Suprapubic skin (tissue), 4 donors: Measurements from ENCODE around the gene IL1RAP.

Source experiments
- EP300 ChIP-seq: sonication (generic); formaldehyde crosslinking; IDR thresholded peaks from one replicate; pipeline ENCODE4 v1.6.1; 2017; ENCODE audit warnings: antibody characterized with exemption
- POLR2A ChIP-seq, 2 donors: fragments of 450-650 bp; IDR thresholded peaks; one replicate each; pipeline ENCODE4 v1.6.1; 2017; ENCODE audit warnings: antibody characterized with exemption in 2 of 2, mild to moderate bottlenecking in 2 of 2, moderate library complexity in 2 of 2
- POLR2AphosphoS5 ChIP-seq, 3 donors: sonication (generic); formaldehyde crosslinking; IDR thresholded peaks; one replicate each; pipeline ENCODE4 v1.6.1; 2017; ENCODE audit warnings: antibody characterized with exemption in 3 of 3
- TF ChIP-seq, protein P1 (sequence below), 2 donors: fragments of 200-600 bp in 1 of 2; fragments of 450-650 bp in 1 of 2; sonication (generic) in 1 of 2; IDR thresholded peaks; one replicate each; pipeline ENCODE4 v1.5.1; 2016 to 2019; ENCODE audit warnings: antibody characterized with exemption in 2 of 2, mild to moderate bottlenecking in 1 of 2, moderate library complexity in 1 of 2

DNA sequence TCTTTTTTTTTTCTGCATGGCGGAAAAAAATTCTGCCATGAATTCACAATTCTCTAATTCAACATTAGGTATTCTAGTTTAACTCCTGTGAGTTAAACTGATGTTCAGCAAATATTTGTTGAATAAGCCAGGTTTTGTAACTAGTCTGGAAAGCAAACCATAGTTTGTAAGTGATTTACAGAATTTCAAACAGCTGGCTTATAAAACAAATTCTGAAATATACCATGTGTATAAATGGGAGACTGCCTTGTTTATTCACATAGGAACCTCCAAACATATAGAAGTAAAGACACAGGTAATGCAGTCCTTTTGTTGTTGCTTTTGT, 101.1 kb downstream of the IL1RAP start:
- TF ChIP-seq POLR2A (IDR thresholded peaks at IDR 0.05) (no peak), EP300 (no peak), POLR2AphosphoS5 (IDR thresholded peaks at IDR 0.05) (no peak)
- TF ChIP-seq, protein P1, sequence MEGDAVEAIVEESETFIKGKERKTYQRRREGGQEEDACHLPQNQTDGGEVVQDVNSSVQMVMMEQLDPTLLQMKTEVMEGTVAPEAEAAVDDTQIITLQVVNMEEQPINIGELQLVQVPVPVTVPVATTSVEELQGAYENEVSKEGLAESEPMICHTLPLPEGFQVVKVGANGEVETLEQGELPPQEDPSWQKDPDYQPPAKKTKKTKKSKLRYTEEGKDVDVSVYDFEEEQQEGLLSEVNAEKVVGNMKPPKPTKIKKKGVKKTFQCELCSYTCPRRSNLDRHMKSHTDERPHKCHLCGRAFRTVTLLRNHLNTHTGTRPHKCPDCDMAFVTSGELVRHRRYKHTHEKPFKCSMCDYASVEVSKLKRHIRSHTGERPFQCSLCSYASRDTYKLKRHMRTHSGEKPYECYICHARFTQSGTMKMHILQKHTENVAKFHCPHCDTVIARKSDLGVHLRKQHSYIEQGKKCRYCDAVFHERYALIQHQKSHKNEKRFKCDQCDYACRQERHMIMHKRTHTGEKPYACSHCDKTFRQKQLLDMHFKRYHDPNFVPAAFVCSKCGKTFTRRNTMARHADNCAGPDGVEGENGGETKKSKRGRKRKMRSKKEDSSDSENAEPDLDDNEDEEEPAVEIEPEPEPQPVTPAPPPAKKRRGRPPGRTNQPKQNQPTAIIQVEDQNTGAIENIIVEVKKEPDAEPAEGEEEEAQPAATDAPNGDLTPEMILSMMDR (IDR thresholded peaks at IDR 0.05), result no peak
